AG08396 (cell line): ENCODE measurements around the gene MFAP4.

Experiments used
- DNase-seq: peaks from one replicate; pipeline ENCODE4 v3.0.0; 2012; ENCODE audit warnings: low spot score, mixed read lengths

MFAP4 gene, protein sequence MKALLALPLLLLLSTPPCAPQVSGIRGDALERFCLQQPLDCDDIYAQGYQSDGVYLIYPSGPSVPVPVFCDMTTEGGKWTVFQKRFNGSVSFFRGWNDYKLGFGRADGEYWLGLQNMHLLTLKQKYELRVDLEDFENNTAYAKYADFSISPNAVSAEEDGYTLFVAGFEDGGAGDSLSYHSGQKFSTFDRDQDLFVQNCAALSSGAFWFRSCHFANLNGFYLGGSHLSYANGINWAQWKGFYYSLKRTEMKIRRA

DNA sequence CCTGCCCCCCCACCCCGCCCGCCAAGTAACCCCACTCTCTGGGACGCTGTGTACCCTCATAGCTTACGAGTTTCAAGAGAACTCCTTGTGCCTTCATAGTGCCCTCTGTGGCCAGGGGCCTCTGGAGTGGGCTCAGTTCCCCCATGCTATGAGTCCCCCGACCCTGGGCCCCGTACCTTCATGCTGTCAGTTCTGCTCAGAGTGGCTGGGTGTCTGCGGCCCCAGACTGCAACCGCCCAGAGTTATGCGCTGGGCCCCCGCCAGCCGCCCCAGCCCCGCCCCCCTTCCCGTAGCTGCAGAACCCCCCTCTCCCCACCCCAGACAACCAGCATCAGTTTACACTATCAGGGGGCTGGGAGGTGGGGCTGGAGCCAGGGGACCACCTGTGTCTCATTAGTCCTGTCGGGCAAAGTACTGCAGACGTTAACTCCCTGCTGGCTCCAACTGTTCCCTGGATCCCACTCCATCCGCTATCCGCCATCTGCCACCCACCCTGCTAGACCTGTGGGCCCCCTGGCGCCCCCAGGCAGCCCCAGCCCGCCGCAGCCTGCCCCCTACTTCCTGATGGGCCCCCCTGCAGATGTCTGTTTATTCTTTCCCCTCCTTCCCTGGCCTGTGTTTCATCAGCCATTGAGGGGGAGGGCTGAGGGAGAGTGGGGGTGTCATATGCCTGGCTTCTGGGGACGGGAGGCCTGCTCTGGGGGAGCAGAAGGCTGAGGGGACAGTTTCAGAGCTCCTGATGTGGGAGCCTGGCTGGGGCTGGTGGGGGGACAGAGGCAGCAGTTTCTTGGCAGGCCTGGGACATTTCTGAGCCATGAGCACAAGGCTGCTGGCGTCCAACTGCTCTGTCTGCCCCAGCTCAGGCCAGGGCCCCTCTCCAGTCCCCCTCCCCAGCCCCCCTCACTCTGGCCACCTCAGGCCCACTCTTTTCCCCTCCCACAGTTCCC is at the start of gene MFAP4:
TSS of gene MFAP4 (minus strand) at position 217 of the 947 bp plus-strand sequence. CDS start at position 182, 35 bp downstream.
- peak; percentile 81 for DNase-seq

DNA sequence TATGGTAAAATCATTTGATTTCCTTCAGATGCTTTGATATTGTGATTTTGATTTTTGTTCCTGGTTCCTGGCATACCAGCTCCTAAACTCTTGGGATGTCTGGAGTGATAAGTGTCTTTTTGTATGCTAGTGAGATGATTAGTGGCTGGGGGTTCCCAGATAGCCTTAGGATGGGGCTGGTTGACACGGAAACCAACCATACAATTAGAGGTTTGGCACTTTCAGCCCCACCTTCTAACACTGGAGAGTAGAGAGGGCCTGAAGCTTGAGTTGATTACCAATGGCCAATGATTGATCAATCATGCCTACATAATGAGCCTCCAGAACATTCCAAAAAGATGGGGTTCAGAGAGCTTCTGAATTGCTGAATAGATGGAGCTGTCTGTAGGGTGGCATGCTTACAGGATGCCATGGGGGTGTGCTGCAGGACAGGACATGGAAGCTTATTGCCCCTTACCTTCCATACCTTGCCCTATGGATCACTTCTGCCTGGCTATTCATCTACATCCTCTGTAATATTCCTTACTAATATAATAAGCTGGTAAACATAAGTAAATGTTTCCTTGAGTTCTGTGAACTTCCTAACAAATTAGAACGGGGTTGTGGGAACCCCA is 46.8 kb upstream of the MFAP4 start:
- no peak for DNase-seq

DNA sequence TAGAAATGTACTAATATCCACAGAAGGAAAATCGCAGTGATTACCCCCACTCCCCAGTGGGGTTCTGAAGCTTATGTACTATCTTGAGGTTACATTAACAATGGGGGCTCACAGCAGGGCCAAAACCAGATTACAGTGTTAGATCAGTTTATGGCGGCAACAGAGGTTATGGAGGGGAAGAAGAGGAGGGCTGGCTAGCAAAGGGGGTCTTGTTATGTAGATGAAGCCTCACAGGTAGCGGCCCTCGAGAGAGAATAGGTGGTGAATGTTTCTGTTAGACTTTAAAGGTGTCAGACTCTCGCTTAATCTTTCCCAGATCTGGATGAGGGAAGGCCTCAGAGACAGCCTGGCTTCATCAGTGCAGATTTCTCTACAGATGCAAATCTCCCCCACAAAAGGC is 46.3 kb upstream of the MFAP4 start:
- no peak for DNase-seq

DNA sequence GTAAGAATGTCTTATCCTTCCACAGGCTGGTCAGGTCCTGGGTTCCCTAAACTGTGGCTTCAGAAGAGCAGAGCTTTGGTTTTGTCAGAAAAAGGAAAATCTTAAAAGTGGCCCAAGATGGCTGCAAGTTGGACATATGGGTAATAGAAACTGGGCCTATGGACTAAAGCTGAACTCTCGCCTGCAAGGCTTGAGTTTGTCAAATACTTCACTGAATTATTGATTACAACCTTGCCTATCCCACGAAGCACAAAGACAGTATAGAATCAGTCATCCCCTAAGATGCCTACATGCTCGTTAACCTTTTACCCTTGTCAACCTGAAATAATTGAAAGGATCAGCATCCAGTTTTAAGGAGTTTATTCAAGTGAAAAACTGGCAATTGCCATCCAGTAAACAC is 44.7 kb upstream of the MFAP4 start:
- DNase-seq: no peak

DNA sequence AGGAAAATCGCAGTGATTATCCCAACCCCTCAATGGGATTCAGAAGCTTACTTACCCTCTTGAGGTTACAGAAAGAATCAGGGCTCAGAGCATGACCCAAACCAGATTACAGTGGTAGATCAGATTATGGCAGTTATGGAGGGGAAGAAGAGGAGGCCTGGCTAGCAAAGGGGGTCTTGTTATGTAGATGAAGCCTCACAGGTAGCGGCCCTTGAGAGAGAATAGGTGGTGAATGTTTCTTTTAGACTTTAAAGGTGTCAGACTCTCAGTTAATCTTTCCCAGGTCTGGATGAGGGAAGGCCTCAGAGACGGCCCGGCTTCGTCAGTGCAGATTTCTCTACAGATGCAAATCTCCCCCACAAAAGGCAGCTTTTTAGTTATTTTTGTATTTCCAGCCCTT is 39.6 kb upstream of the MFAP4 start:
- DNase-seq: no peak

DNA sequence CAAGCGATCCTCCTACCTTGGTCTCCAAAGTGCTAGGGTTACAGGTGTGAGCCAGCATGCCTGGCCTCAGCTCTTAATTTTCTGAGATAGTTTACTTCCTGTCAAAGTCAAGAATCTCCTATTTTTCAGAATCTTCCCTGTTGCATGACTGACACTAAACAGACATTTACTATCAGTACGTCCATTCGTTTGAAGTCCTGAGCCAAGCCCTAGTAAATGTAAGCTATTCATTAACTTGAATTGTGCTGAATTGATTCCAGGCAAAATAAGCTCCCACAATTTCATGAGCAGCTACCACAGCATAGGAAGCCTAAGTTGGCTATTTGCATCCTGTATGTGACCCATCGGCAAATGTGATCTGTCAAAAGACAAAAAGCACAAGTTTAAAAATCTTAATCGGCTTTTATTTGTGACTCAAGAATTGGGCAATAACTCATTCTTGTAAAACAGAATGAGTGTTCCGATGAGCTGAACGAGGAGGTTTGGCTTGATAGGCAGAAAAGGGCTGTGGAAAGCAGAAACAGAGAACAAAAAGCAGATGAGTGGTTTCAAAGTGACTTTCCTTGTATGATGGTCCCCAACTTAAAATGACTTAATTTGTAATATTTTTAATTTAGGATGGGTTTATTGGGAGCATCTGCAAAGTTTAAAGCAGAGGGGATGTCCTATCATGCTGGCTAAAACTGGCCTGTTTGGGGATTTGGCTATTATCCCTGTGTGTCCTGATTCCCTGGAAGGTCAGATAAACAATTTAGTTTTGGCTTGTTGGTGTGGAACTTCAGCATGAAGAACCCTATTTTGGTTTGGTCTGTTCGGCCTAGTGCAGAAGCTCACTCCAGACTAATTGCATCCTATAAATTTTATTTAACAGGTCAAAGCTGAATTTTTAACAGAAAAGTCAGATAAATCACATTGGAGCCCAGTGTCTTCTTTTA is 38.2 kb upstream of the MFAP4 start:
- DNase-seq: peak; percentile 25

DNA sequence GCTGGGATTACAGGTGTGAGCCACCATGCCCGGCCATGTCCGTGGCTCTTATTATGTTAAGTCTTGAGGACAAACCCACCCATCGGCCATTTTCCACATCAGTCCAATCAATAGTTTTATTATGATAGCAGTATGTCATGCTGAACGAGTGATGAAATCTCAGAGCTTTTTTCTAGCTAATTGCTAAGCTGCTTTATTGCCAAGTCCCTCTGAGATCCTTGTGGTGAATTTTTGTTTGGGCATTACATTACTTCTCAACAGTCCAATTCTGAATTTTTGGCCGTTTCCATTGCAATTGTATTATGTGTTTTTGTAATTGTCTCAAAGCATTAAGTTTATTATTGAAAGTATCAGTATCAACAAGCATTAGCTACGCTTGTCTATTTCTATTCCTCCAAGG is 34.9 kb upstream of the MFAP4 start:
- DNase-seq: no peak

DNA sequence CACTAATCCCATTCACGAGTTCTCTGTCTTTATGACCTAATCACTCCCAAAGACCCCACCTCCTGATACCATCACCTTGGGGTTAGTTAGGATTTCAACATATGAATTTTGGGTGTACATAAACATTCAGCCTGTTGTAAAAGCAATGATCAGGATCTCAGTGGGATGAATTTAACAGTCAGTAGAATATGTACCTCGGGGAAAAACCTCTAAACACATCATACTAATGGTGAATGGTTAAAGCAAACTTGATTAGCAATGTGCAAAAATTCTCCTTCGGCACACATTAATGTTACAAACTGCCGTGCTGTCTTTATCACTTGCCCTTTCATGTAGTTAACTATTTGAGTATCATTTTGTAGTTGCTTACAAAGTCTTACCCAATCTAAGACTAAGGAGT is 34.2 kb upstream of the MFAP4 start:
- DNase-seq: no peak

DNA sequence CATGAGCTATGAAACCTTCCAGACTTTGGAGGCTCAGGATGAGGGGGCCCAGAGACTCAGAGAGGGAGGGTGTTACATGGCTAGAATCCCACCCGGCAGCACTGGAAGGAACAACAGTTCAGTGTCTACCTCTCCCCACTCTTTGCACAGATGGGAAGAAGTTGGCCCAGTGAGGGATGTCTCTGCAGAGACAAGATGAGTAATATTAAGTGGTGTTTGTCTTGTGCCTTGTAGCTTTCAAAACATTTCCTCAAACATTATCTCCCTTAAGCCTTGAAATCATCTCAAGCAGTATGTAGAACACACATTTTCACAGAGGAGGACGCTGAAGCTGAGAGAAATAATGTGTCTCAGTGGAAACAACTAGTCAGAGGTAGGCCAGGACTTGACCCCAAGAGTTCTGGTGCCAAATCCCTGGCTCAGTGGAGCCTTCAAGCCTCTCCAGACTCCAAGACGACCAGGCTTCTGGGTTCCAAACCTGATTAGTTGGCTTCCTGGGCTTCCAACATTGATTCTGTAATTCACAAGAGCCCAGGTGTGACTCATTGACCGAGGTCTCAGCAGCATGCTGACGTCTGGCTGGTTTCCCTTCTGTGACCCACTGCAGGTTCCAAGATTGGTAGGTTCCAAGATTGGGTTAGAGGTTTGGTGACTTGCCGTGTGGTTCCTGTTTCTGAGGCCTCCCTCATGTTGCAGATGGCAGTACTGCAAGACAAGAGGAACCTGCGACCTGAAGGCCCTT is 31.4 kb upstream of the MFAP4 start:
- DNase-seq: no peak

DNA sequence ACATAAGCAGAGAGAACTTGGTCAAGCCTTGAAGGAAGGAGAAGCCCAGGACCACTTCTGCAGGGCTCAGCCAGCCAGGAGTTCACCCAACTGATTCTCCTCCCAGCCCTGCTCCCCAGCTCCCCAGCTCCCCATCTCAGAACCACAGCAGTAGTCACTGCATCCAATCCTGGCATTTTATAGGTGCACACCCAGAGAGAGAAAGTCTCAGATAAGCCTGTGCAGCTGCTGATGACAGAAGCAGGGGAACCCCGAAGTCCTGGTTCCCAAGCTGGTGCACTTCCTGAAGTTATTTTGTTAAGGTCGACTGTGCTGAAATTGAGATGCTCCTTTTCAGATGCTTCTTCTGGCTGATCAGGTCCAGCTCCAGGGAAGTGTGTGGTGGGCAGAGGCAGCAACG is 30.6 kb upstream of the MFAP4 start:
- DNase-seq: no peak

DNA sequence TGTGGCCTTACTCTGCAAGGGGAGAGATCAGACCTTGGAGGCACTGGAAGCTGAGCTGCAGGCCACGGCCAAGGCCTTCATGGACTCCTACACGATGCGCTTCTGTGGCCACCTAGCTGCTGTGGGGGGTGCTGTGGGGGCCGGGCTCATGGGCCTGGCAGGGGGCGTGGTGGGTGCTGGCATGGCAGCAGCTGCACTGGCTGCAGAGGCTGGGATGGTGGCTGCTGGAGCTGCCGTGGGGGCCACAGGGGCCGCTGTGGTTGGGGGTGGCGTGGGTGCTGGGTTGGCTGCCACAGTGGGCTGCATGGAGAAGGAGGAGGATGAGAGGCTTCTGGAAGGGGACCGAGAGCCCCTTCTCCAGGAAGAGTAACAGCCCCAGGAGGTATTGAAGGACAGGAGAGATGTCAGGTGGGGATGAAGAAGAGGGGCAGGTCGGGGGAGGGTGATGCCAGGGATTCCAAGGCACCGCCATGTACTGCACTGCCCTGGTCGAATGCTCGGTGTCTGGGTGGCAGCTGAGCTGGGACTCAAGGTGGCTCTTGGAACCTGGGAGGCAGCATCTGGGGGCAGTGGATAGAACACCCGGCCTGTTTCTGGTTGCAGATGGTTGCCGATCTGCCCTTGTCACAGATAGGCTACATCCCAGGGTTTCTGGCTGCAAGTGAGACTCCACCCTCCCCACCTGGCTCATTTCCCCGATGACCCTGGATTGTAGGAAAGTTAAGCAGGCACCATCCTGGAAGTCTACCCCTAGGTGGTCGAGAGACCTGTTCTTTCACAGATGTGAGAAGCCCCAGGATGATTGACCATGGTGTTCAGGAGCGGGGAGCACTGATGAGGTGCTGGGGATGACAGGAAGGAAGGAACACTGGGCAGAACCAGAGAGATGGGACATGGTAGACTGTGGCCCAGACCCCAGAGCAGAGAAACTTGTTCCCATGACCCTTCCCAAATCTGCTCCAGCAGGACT is 29.1 kb upstream of the MFAP4 start:
- no peak for DNase-seq

DNA sequence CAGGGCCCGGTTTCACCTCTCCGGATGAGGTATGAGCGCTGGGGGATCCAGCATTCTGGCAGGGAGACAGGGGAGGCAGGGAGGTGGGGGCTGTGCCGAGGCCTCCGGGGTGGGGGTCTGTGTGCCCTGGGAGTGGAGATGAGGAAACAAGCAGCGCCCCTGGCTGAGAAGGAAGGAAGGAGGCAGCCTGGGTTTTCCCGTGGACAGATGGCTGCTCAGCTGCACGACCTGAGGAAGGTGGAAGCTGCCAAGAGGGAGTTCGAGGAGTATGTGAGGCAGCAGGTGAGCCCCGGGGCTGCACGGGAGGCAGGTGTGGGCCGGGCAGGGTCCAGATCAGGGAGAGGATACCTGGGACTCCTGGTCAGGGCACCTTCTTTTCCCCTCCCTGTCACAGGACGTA is 28.3 kb upstream of the MFAP4 start:
- no peak for DNase-seq

DNA sequence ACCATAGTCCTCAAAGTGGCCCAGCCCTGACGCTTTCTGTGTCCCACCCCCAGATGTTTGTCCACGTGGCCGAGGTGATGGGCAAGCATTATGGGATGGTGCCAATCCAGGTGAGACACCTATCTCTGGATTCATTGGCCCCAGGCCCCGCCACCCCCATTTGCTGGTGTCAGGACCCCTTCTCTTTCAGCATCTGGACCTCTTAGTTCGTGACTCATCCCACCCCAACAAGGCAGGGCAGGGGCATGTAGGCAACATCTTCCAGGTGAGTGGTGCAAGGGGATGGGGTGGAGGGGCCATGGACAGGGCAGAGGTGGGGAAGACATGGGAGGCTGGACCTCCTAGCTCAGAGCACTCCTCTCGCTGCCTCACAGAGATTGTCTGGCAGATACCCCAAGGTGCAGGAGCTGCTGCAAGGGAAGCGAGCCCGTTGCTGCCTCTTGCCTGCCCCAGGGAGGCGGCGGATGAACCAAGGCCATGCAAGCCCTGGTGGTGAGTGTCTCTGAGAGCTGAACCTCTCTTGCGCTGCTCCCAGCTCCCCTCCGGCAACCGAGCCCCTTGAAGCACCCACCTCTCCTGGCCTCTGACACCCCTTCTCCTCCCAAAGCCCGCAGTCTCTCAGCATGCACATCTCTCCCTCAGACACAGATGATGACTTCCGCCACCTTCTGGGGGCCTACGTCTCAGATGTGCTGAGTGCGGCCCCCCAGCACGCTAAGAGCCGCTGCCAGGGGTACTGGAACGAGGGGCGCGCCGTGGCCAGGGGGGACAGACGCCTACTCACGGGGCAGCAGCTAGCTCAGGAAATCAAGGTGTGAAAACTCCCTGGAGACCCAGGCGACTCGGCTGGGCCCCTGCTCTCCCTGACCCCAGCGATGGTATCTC is 27.6 kb upstream of the MFAP4 start:
- DNase-seq: no peak

DNA sequence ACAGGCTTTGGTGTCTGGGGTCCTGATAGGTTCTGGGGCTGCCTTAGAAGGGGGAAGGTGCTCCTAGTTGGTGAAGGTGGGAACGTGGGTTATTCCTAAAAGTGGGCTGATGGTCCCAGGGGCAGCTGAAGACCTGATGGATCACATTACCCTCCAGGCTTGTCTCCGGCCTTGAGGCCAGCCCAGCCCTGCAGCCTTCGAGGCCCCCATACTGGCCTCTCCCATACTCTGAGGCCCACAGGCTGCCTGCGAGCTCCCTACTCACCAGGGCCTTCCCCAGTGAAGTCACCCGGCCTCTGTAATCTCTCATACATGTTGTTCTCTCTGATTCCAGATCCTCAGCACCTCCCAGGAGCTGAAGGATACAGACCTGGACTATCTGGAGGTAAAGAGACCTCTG is 26.8 kb upstream of the MFAP4 start:
- no peak for DNase-seq

DNA sequence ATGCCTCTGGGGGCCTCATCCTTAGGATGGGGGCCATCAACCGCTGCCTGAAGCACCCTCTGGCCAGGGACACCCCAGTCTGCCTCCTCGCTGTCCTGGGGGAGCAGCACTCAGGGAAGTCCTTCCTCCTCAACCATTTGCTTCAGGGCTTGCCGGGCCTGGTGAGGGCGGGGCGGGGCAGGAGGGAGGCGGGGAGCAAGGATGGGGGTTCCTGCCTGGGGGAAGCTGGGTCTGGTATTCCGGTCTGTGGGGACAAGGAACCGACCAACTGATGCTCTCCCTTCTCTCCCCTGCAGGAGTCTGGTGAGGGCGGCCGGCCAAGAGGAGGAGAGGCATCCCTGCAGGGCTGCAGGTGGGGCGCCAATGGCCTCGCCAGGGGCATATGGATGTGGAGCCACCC is 26.0 kb upstream of the MFAP4 start:
- DNase-seq: no peak

DNA sequence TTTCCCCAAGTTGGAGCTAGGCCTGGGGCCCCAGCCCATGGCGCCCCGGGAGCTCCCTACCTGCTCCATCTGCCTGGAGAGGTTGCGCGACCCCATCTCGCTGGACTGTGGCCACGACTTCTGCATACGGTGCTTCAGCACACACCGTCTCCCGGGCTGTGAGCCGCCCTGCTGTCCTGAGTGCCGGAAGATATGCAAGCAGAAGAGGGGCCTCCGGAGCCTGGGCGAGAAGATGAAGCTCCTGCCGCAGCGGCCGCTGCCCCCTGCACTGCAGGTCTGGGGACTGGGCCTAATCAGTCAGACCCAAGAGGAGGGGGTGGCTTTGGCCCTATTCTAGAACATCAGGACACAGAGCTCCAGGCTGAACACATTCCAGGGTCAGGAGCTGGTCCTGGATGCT is 25.5 kb upstream of the MFAP4 start:
- no peak for DNase-seq

DNA sequence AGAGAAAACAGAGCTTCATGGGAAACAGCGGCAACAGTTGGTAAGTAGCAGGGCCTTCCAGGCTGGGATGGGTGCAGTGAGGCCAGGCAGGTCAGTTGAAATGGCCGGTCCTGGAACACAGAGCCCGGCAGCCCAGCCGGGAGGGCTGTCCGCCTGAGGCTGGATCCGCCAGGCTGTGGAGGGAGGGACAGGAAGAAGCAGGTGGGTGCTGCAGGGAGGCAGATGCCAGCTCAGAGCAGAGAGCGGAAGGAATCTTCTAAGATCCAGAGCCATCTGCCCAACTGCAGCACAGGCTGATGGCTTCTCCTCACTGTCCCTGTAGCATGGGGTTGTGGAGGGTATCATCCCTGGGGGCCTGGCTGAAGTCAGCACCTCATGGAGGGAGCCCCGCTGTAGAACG is 24.6 kb upstream of the MFAP4 start:
- DNase-seq: no peak

DNA sequence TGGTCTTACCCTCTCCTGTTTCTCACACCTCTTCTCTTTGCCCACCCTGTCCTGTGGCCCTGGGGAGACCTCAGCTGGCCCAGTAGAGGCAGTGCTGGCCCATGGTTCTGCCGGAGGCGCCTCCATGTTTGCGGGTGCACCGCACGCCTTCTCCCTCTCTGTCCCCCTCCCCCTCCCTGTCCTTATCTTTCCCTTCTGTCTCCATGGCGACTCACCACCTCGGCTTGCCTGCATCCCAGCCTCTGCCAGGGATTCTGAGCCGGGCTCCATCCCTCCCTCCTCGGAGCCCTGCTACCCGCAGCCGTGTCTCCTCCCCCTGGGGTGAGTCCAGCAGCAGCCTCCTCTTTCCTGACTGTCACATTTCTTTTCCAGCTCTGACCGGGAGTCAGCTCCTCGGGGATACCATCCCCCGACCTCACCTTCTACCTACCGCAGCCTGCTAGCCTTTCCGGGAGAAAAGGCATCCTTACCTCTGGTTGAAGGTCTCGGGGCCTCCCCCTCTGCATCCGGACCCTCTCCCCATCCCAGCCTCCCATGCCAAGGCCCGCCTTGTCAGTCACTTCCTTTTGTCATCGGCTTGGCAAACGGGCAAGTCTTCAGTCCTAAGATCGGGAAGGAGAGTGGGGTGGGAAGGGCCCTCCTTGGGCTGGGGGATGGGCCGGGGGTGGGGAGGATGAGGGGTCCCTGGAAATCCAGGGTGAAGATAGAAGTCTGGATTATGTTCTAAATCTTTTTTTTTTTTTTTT is 24.1 kb upstream of the MFAP4 start, which contains the start of gene RNF112:
TSS of gene RNF112 (plus strand) at position 358 of the 746 bp plus-strand sequence. CDS start at position 535, 177 bp downstream.
- peak; percentile 73 for DNase-seq
